CD4-positive, alpha-beta T cell treated with Interleukin-2 at 100 ng/mL for 4 hours (primary cell): Measurements from ENCODE around the gene CLBA1.
A peak's percentile ranks its signal among the peaks of the same experiment; 100 is the strongest.
"Not testable (repeated sequence)": the region's sequence is repeated elsewhere in the genome, so short reads cannot be mapped to it uniquely, and the experiment has no call there.

Experiments used
- DNase-seq: peaks from one replicate; pipeline ENCODE4 v3.0.0-alpha.2; 2020; ENCODE audit warnings: low spot score

The CLBA1 gene

DNA sequence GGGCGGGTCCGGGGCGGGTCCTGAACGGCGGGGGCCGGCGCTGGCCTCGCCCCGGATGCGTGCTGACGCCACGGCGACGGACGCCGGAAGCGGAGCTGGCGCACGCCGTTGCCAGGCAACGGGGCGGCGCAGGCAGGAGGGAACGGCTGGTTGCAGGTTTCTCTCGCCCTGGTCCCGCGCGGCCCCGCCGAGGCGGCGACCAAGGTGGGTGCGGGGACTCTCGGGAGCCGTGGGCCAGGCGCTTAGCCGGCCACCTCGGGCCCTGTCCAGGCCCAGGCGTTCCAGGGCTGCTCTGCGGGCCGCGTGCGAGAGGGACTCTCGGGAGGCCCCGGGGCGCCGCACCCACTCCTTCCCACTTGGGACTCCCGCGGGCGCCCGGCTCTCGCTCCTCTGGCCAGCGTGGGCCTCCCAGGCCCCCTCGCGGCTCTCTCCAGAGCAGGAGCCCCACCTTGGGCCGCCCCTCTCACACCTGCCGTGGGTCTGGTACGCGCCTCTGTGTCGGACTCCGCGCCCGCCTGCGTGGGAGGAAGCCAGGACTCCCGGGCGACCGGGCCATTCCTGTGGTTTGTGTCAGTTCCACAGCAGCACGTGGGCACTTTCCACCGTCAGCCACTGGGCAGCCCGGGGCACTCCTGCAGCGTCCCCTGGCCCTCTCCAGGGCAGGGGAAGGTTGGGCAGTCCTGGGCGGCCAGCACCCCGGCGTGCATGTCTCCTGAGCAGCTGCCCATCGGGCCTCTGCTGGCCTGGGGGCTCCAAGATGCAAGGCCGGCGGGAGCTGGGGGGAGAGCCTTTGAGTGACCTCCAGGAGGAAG, at the start of gene CLBA1:
TSS of gene CLBA1 (plus strand) at position 114 of the 812 bp plus-strand sequence. CDS start at position 758, 644 bp downstream.
- peak; percentile 87 for DNase-seq

DNA sequence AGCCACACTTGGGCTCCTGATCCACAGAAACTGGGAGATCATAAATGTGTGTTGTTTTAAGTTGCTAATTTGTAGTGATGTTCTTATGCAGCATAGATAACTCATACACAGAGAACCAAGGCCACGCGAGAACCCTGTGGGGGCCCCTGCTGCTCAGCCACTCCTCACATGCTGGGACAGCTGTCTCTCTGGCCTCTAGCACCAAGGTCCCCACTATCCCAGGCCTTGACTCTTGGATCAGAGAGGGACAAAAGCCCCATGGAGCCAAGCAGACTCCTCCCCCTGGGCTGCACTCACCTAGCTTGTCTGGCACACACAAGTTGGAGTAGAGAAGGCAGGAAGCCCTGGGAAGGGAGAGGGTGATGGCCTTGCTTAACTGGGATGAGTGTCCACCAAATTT, 49.6 kb upstream of the CLBA1 start:
- no peak for DNase-seq

DNA sequence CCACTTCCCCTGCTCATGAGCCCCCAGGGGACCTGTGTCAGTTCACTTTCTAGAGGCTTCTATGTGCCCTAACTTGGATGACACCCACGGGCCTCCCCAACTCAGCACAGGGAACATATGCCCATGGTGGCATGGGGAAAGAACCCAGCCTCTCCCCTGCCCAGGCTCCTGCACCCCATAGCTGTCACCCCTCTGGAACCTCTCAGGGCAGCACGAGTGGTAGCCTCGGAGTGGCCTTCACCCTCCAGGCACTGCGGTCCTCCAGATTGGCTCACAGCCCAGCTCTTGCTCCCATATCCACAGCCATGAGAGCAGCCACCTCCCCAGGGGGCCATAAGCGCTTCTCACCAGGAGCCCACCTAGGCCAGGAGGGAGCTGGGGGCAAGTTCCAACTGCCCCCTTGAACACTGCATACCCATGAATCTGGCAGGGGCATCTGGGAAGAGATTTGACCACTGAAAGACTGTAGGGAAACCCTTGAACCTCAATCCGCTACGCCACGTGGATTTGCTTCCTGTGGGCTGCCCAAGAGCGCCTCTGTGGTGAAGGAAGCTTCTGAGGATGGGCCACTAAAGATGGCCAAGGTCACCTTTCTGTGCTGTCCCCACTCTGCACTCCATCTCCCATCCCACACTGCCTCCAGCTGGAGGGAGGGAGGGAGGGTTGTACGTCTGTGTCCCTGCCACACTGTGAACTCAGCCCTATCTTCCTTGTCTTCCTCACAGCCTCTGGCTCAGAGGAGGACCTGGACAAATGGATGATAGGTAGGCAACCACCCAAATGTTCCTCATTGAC, 49.0 kb upstream of the CLBA1 start:
- DNase-seq, result no peak

GRCh38 chr14:104937161-104937560, 48.4 kb upstream of the CLBA1 start:
- no peak for DNase-seq

GRCh38 chr14:104937694-104938365, 47.8 kb upstream of the CLBA1 start:
- DNase-seq, result no peak

DNA sequence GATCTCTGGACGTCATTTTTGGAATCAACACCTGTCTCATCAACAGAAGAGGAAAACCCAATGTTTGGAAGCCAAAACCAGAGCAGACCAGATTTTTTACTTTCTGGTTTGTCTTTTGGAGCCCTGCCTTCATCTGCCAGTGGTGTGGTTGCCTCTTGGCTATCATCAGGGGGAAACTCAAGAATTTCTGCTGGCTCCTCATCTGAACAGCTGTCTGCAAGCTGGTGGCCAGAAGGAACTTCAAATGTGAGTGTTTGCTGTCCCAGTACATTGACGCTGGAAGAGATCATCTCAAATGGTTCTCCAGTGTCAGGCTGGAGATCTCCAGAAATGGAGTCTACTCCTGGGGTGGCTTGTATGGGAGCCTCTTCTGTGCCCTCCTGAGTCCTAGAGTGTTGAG, 47.2 kb upstream of the CLBA1 start:
- no peak for DNase-seq

DNA sequence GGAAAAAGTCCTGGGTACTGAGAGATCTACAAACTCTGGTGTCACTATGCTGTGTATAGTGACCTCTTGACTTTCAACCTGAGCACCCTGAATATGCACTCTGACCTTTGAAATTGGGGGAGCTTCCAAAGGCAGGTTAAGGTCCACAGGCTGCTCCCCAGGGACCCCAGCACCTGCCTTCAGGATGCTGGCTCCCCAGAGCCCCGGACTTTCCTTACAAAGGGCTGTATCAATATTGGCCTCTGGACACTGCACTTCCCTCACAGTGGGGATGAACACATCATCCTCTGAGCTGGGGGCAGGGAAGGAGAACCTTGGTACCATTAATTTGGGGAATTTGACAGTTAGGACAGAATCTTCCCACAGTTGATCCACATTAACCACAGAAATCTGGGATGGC, 46.6 kb upstream of the CLBA1 start:
- no peak for DNase-seq

DNA sequence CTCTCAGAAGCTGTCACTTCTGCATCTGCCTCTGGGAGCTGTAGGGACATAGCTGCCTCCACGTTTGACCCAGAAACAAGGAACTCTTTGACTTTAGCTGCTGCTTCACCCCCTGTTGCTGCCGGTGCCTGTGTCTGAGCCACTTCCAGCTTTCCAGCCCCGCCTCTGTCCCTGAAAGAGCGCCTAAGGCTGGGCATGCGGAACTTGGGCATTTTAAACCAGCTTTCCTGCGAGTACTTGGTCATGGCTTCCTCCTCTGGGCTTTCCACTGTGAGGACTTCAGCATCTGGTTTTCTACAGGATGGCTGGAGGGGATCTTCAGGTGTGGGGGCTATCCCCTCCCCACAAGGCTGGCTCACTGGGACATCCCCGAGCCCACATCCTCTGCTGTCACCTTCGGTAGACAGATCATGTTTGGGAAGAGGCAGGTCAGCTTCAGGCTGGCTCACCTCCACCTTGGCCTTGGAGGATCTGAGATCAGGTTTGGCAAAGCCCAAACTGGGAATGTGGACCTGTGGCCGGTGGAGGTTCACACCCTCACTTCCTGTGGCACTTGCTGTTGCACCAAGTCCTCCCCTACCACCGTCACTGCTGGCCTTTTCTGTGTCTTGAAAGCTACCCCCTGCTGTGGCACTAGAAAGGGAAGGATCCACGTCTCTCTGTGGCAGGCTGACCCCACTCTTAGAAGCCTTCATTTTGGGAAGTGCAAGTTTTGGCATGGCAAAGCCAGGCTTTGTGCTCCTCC, 45.8 kb upstream of the CLBA1 start:
- DNase-seq, result no peak

DNA sequence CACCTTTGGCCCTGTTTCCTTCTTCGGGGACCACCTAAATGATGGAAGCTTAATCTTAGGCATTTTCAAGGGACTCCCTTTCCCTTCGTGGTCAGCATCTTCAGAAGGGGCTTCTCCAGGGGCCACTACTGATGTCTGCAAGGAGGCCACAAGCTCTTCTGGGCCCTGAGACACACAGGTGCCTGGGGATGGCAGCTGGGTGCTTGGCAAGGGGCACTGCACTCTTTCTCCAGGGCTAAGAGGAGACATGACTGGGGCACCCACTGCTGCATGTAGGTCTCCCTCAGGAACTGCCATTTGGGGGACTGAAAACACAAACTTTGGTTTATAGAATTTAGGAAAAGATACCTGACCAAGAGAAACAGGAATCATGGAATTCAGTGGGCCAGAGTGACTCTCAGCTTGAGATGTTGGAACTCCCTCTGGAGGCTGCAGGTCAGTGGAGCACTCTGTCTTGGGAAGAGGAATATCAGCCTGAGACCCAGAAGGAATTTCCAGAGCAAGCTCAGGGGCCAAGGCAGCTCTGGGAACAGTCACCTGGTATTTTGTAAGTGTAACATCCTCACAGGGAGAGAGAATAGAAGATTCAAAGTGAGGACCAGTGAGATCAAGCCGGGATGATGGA, 45.0 kb upstream of the CLBA1 start:
- DNase-seq, result no peak

DNA sequence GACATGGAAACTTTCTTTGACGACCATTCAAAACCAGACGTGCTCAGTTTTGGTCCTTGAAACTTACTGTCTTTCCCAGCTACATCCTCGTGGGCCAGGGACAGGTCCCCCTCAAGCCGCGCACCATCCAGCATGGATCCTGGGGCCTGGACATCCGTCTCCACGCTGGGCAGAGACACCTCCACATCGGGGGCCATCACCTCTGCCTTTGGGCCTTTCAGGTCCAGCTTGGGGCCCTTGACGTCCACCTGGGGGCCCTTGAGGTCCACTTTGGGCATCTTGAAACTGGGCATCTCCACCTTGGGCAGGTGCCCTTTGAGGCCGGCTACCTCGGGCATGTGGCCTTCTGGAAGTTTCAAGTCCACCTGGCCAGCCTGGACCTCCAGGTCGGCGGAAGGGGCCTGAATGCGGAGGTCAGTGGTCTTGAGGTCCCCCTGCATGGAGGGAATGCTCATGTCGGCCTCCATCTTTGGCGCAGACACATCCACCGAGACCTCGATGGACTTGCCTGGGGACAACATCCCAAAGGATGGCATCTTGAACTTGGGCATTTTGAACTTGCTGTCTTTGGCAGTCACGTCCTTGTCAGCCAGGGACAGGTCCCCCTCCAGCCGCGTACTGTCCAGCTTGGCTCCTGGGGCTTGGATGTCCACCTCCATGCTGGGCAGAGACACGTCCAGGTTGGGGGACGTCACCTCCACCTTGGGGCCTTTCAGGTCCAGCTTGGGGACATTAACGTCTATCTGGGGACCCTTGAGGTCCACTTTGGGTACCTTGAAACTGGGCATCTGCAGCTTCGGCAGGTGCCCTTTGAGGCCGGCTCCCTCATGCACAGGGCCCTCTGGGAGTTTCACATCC, 43.9 kb upstream of the CLBA1 start:
- DNase-seq, result no peak

DNA sequence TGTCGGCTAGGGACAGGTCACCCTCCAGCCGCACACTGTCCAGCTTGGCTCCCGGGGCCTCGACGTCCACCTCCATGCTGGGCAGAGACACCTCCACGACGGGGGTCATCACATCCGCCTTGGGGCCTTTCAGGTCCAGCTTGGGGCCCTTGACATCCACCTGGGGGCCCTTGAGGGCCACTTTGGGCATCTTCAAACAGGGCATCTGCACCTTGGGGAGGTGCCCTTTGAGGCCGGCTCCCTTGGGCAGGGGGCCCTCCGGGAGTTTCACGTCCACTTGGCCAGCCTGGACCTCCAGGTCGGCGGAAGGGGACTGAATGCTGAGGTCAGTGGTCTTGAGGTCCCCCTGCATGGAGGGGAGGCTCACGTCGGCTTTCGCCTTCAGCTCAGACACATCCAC, 43.0 kb upstream of the CLBA1 start:
- DNase-seq, result no peak

DNA sequence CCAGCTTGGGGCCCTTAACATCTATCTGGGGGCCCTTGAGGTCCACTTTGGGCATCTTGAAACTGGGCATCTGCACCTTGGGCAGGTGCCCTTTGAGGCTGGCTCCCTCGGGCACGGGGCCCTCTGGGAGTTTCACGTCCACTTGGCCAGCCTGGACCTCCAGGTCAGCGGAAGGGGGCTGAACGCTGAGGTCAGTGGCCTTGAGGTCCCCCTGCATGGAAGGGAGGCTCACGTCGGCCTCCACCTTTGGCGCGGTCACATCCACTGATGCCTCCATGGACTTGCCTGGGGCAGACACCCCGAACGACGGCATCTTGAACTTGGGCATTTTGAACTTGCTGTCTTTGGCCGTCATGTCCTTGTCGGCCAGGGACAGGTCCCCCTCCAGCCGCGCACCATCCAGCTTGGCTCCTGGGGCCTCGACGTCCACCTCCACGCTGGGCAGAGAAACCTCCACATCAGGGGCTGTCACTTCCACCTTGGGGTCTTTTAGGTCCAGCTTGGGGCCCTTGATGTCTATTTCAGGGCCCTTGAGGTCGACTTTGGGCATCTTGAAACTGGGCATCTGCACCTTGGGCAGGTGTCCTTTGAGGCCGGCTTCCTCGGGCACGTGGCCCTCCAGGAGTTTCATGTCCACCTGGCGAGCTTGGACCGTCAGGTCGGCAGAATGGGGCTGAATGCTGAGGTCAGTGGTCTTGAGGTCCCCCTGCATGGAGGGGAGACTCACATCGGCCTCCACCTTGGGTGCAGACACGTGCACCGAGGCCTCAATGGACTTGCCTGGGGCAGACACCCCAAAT, 42.2 kb upstream of the CLBA1 start:
- not testable (repeated sequence) for DNase-seq

DNA sequence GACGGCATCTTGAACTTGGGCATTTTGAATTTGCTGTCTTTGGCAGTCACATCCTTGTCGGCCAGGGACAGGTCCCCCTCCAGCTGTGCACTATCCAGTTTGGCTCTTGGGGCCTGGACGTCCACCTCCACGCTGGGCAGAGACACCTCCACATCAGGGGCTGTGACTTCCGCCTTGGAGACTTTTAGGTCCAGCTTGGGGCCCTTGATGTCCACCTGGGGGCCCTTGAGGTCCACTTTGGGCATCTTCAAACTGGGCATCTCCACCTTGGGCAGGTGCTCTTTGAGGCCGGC, 41.6 kb upstream of the CLBA1 start:
- not testable (repeated sequence) for DNase-seq

GRCh38 chr14:104944436-104945205, 41.0 kb upstream of the CLBA1 start:
- DNase-seq, result not testable (repeated sequence)

- not testable (repeated sequence) for DNase-seq
Measured at GRCh38 chr14:104945266-104945665, 40.3 kb upstream of the CLBA1 start.

- DNase-seq, result not testable (repeated sequence)
Measured at GRCh38 chr14:104945986-104946965, 39.3 kb upstream of the CLBA1 start.

GRCh38 chr14:104947201-104947600, 38.4 kb upstream of the CLBA1 start:
- not testable (repeated sequence) for DNase-seq
